GM18511 (cell line): ENCODE data around the gene SCNN1G.

Source experiments
- ATAC-seq: cut with Tn5 transposase; IDR thresholded peaks from one replicate; pipeline ENCODE4 v1.9.1; 2021; ENCODE audit warnings: mild to moderate bottlenecking, moderate library complexity; ENCODE audit not compliant: unreplicated experiment

The SCNN1G gene

GRCh38 chr16:23152386-23153178 is 30.0 kb upstream of the SCNN1G start:
- ATAC-seq: no peak

DNA sequence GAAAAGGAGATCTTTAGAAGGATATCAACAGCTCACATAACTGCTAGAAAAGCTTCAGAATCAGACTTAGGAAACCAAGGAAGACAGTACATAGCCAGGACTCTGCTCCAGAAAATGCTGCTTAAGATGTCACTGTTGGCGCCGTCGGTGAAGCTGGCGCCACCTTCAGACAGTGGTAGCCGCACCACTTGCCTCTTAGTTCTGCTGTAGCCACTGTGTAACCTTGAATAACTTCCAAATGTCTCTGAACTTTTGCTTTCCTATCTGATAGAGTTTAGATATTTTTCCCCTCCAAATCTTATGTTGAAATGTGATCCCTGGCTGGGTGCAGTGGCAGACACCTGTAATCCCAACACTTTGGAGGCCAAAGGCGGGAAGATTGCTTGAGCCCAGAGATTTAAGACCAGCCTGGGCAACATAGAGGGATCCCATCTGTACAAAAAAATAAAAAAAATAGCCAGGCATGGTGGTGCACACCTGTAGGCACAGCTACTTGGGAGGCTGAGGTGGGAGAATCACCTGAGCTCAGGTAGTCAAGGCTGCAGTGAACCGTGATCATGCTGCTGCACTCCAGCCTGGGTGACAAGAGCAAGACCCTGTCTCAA is 27.0 kb upstream of the SCNN1G start:
- ATAC-seq: no peak

- ATAC-seq: no peak
Observed at GRCh38 chr16:23156110-23156509, 26.4 kb upstream of the SCNN1G start.

GRCh38 chr16:23156946-23157460 is 25.5 kb upstream of the SCNN1G start:
- ATAC-seq: no peak

DNA sequence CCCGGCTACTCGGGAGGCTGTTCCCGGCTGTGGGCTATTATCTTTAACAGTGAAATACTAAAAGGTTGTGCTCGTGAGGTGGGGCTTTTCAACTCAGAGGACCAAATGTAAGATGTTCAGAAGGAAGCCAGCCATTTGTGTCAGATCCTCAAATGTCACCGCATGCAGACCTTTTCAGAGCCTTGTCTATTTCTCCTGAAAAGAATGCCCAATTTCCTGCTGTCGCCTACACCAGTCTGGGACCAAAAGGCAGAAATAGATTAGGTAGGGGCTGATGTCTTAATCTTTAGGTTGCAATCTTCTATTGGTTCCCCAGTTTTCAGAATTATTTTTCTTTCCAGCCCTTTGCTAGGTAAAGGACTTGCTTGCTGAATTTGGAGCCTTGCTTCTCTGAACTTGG is 24.4 kb upstream of the SCNN1G start:
- ATAC-seq: no peak

GRCh38 chr16:23160082-23160481 is 22.5 kb upstream of the SCNN1G start:
- no peak for ATAC-seq

- ATAC-seq: no peak
Observed at GRCh38 chr16:23160574-23160973, 22.0 kb upstream of the SCNN1G start.

DNA sequence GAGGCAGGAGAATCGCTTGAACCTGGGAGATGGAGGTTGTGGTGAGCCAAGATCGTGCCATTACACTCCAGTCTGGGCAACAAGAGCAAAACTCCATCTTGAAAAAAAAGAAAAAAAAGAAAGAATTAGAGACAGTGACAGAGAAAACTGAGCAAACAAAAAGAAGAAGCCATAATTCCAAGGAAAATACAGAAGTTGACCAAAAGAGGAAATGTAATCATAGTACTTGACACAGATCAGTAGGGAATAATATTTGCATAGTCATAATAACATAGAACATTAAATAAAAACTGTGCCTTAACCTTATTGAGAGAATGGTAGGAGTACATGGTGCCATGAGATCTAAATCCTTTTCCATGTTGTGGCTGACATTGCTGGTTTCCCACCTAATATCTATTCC is 18.6 kb upstream of the SCNN1G start:
- ATAC-seq: no peak

GRCh38 chr16:23164736-23165135 is 17.8 kb upstream of the SCNN1G start:
- no peak for ATAC-seq

GRCh38 chr16:23172583-23172982 is 10.0 kb upstream of the SCNN1G start:
- ATAC-seq: no peak

GRCh38 chr16:23172994-23173393 is 9.6 kb upstream of the SCNN1G start:
- ATAC-seq: no peak

GRCh38 chr16:23174622-23175021 is 7.9 kb upstream of the SCNN1G start:
- ATAC-seq: no peak

DNA sequence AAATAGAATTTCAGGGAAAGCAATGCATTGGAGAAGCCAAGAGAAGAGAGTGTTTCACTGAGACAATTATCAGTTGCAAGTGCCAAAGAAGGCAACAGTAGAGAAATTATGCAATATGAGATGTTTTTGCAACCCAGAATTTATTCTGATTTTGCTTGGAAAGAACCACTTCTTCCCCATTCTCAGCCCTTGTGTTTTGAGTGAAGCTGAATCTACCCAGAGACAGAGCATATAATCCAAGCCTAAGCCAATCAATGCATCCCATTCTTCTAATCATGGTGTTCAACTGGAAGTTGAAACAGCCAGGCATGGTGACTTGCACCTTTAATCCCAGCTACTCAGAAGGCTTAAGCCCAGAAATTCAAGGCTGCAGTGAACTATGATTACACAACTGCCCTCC is 6.9 kb upstream of the SCNN1G start:
- ATAC-seq: no peak

GRCh38 chr16:23181506-23181905 is 1.0 kb upstream of the SCNN1G start:
- no peak for ATAC-seq

- peak; percentile 91 for ATAC-seq
Observed at GRCh38 chr16:23182206-23182678, 303 bp upstream of the SCNN1G start.

DNA sequence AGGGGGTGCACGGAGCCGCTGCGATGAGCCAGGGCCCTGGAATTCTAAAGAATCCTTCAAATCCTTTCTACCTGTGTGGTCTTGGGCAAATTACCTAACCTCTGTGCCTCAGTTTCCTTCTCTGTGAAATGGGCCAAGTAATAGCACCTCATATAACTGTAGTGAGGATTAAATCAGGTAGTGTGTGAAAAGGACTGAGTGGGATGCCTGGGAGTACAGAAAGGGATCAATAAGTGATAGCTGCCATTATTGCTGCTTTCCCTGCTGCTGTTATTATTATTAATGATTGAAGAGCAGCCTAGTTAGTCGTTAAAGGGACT is 958 bp downstream of the SCNN1G start:
- ATAC-seq: no peak

GRCh38 chr16:23185656-23186055 is 3.1 kb downstream of the SCNN1G start:
- ATAC-seq: no peak

DNA sequence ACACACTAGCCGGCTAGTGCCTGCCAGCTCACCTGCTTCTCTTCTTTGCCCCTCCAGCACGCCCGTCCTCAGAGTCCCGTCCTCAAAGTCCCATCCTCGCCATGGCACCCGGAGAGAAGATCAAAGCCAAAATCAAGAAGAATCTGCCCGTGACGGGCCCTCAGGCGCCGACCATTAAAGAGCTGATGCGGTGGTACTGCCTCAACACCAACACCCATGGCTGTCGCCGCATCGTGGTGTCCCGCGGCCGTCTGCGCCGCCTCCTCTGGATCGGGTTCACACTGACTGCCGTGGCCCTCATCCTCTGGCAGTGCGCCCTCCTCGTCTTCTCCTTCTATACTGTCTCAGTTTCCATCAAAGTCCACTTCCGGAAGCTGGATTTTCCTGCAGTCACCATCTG is 3.6 kb downstream of the SCNN1G start:
- no peak for ATAC-seq

GRCh38 chr16:23187341-23187740 is 4.8 kb downstream of the SCNN1G start:
- no peak for ATAC-seq

- no peak for ATAC-seq
Observed at GRCh38 chr16:23188911-23189310, 6.4 kb downstream of the SCNN1G start.

- no peak for ATAC-seq
Observed at GRCh38 chr16:23194497-23195221, 12.1 kb downstream of the SCNN1G start.
